CD14-positive monocyte (primary cell): ENCODE measurements around the gene ABCF3. TPM values are rescaled to one million over a fixed set of nuclear protein-coding genes. Genes with fewer than 3 reads are reported as not detected.

Experiments used
- DNase-seq, 3 donors: peaks; one replicate each; pipeline ENCODE4 v3.0.0-alpha.2; 2011 to 2022
- H2AFZ ChIP-seq: 2 replicates; pipeline ENCODE4 v1.6.0; 2012; ENCODE audit warnings: mild to moderate bottlenecking, low read depth, low read length, inconsistent platforms; ENCODE audit not compliant: insufficient read depth, poor library complexity, severe bottlenecking
- H3K27ac ChIP-seq, 2 donors: 1 replicate in 1 of 2; 2 replicates in 1 of 2; pipeline ENCODE4 v1.5.1; 2012 to 2013; ENCODE audit warnings: low read length in 2 of 2, control low read depth in 1 of 2, inconsistent platforms in 1 of 2, low read depth in 1 of 2, mild to moderate bottlenecking in 1 of 2
- H3K27me3 ChIP-seq, 2 donors: one replicate each; pipeline versions ENCODE4 v1.6.0 to v1.6.1; 2011 to 2013; ENCODE audit warnings: low read length in 2 of 2; ENCODE audit not compliant: control insufficient read depth in 2 of 2, insufficient read depth in 2 of 2
- H3K36me3 ChIP-seq, 2 donors: replicated peaks in 1 of 2; 1 replicate in 1 of 2; 2 replicates in 1 of 2; pipeline versions ENCODE4 v1.5.1 to v1.6.1; 2012 to 2013; ENCODE audit warnings: low read length in 2 of 2, control low read depth in 1 of 2, inconsistent platforms in 1 of 2, mild to moderate bottlenecking in 1 of 2; ENCODE audit not compliant: insufficient read depth in 2 of 2, control insufficient read depth in 1 of 2
- H3K4me1 ChIP-seq, 2 donors: 1 replicate in 1 of 2; 2 replicates in 1 of 2; pipeline versions ENCODE4 v1.5.1 to v1.6.1; 2012 to 2013; ENCODE audit warnings: low read length in 2 of 2, control low read depth in 1 of 2, inconsistent platforms in 1 of 2, mild to moderate bottlenecking in 1 of 2, moderate library complexity in 1 of 2; ENCODE audit not compliant: insufficient read depth in 2 of 2, control insufficient read depth in 1 of 2
- H3K4me2 ChIP-seq: replicated peaks from 2 replicates; pipeline ENCODE3; 2012; ENCODE audit warnings: low read length, moderate library complexity, mild to moderate bottlenecking; ENCODE audit not compliant: poor library complexity, severe bottlenecking; ENCODE audit errors: extremely low read depth
- H3K4me3 ChIP-seq, 3 experiments: fragments of 200-600 bp in 1 of 3; sonication (generic) in 1 of 3; replicated peaks in 1 of 3; 1 replicate in 2 of 3; 2 replicates in 1 of 3; pipeline ENCODE4 v1.5.1; 2011 to 2013; ENCODE audit warnings: low read length in 3 of 3, mild to moderate bottlenecking in 3 of 3, control low read depth in 2 of 3, low read depth in 2 of 3, inconsistent platforms in 1 of 3, moderate library complexity in 1 of 3
- H3K79me2 ChIP-seq: 2 replicates; pipeline ENCODE4 v1.6.0; 2012; ENCODE audit warnings: mild to moderate bottlenecking, control low read depth, inconsistent platforms, low read length, moderate library complexity; ENCODE audit not compliant: insufficient read depth
- H3K9ac ChIP-seq: 2 replicates; pipeline ENCODE4 v1.6.0; 2017; ENCODE audit warnings: low read length, mild to moderate bottlenecking; ENCODE audit not compliant: insufficient read depth, poor library complexity, severe bottlenecking
- H3K9me3 ChIP-seq, 2 donors: replicated peaks in 1 of 2; 1 replicate in 1 of 2; 2 replicates in 1 of 2; pipeline versions ENCODE4 v1.5.1 to v1.6.1; 2012 to 2013; ENCODE audit warnings: low read length in 2 of 2, control low read depth in 1 of 2; ENCODE audit not compliant: control insufficient read depth in 1 of 2, insufficient read depth in 1 of 2
- H4K20me1 ChIP-seq: 2 replicates; pipeline ENCODE4 v1.6.0; 2012; ENCODE audit warnings: mild to moderate bottlenecking, low read length, control low read depth, moderate library complexity; ENCODE audit not compliant: insufficient read depth
- H3K27ac Mint-ChIP-seq, 7 donors: one replicate each; pipeline ENCODE4 v1.8.0; 2020; ENCODE audit warnings: mild to moderate bottlenecking in 7 of 7, mixed read lengths in 7 of 7, moderate library complexity in 6 of 7, inconsistent platforms in 2 of 7
- H3K27me3 Mint-ChIP-seq, 3 donors: one replicate each; pipeline ENCODE4 v1.8.0; 2021 to 2022; ENCODE audit warnings: low read depth in 3 of 3, mild to moderate bottlenecking in 3 of 3, mixed read lengths in 3 of 3, moderate library complexity in 3 of 3, inconsistent platforms in 1 of 3
- H3K36me3 Mint-ChIP-seq, 2 donors: one replicate each; pipeline ENCODE4 v1.8.0; 2020; ENCODE audit warnings: mixed read lengths in 2 of 2, inconsistent platforms in 1 of 2, mild to moderate bottlenecking in 1 of 2
- H3K4me1 Mint-ChIP-seq: one replicate; pipeline ENCODE4 v1.8.0; 2020; ENCODE audit warnings: mild to moderate bottlenecking, mixed read lengths
- H3K4me3 Mint-ChIP-seq, 2 donors: one replicate each; pipeline ENCODE4 v1.8.0; 2020; ENCODE audit warnings: mild to moderate bottlenecking in 2 of 2, mixed read lengths in 2 of 2, moderate library complexity in 1 of 2
- H3K9me3 Mint-ChIP-seq, 7 donors: one replicate each; pipeline ENCODE4 v1.8.0; 2020 to 2022; ENCODE audit warnings: mixed read lengths in 7 of 7, mild to moderate bottlenecking in 6 of 7, moderate library complexity in 6 of 7, inconsistent platforms in 2 of 7
- CTCF ChIP-seq: fragments of 200-600 bp; IDR thresholded peaks from one replicate; pipeline ENCODE4 v1.8.0; 2022; ENCODE audit warnings: antibody characterized with exemption, mild to moderate bottlenecking
- WGBS: methylation state at CpG from one replicate; pipeline ENCODE4 v1.1.5; 2013; ENCODE audit warnings: missing lambda C conversion rate; ENCODE audit not compliant: insufficient coverage; 5-methylcytosine and 5-hydroxymethylcytosine counted together
- intact Hi-C, 2 donors: fragments of 100-400 bp; cut with micrococcal nuclease; formaldehyde crosslinking; loops; one replicate each; pipeline versions ENCODE4 v1.15.0 to v1.15.1; 2023
- polyA plus RNA-seq, 3 donors: library from polyadenylated mRNA; depleted of rRNA in 1 of 3; unstranded in 2 of 3; stranded (reverse) in 1 of 3; fragments of 300-500 nt in 2 of 3; fragments of >200 nt in 1 of 3; fragmentation: Illumina TruSeq in 2 of 3; gene quantifications; 1 replicate in 2 of 3; 2 replicates in 1 of 3; pipeline ENCODE4 v1.2.3, GENCODE V29; 2012 to 2021

The ABCF3 gene
- polyA plus RNA-seq, 3 donors: 13.5 to 74.8 (median 13.9) TPM

GRCh38 chr3:184198509-184198908, 12.5 kb downstream of the ABCF3 start:
- 94% methylated on average over 7 of the region's 9 CpGs for WGBS
- Histone ChIP-seq H3K4me3 (no peak overlapping the region), H3K27ac (no peak overlapping the region), H3K9ac (no peak overlapping the region), H4K20me1 (peaks cover 4% of the 10 kb centered on the region), H3K79me2 (no peaks in the 10 kb centered on the region), H3K9me3 (no peaks in the 10 kb centered on the region), H3K27me3 (no peaks in the 10 kb centered on the region), H2AFZ (no peak overlapping the region), H3K4me2 (no peak overlapping the region), H3K4me1 (no peaks in the 10 kb centered on the region), H3K36me3 (peaks cover 21 to 30% of the 10 kb centered on the region in 2 donors)
- Mint-ChIP-seq H3K4me3 (no peak overlapping the region), H3K27ac (no peak overlapping the region), H3K4me1 (no peaks in the 10 kb centered on the region), H3K9me3 (no peaks in the 10 kb centered on the region), H3K36me3 (peaks cover 28 to 31% of the 10 kb centered on the region in 2 donors), H3K27me3 (peaks cover 1 to 6% (median 3%) of the 10 kb centered on the region in 3 donors)
- TF ChIP-seq CTCF: no peak
- intact Hi-C loops: no loop called here
- DNase-seq: no peak

GRCh38 chr3:184200825-184201224, 14.8 kb downstream of the ABCF3 start:
- H3K4me3 ChIP-seq: no peak overlapping the region

More at GRCh38 chr3:184200825-184201224, 14.8 kb downstream of the ABCF3 start:
- no peaks in the 10 kb centered on the region for H3K9me3 ChIP-seq
- H4K20me1 ChIP-seq: no peaks in the 10 kb centered on the region
- H3K4me1 ChIP-seq: no peaks in the 10 kb centered on the region
- Mint-ChIP-seq H3K27me3 (peaks cover 1 to 8% (median 8%) of the 10 kb centered on the region in 3 donors), H3K9me3 (peaks cover 0 to under 1% (median 0%) of the 10 kb centered on the region in 7 donors), H3K27ac (peak overlapping the region in 1 of 7 donors; percentile 57), H3K4me3 (no peak overlapping the region), H3K4me1 (no peaks in the 10 kb centered on the region), H3K36me3 (peaks cover 5 to 8% of the 10 kb centered on the region in 2 donors)
- no peak for DNase-seq
- H3K79me2 ChIP-seq: no peaks in the 10 kb centered on the region
- intact Hi-C loops: no loop called here
- TF ChIP-seq CTCF: no peak
- H3K9ac ChIP-seq: no peak overlapping the region
- no peak overlapping the region for H2AFZ ChIP-seq
- no peak overlapping the region for H3K27ac ChIP-seq
- H3K27me3 ChIP-seq: no peaks in the 10 kb centered on the region
- peaks cover 0 to 7% of the 10 kb centered on the region in 2 donors for H3K36me3 ChIP-seq
- no peak overlapping the region for H3K4me2 ChIP-seq
